ENCODE results near the gene LAMB1.

The LAMB1 gene

GRCh38 chr7:108010377-108010776, 7.4 kb upstream of the LAMB1 start:
- Histone ChIP-seq H3K27me3 (no peaks in the 10 kb centered on the region), H3K4me1 (peaks cover 15% of the 10 kb centered on the region), H3K36me3 (no peaks in the 10 kb centered on the region), H3K9me3 (no peaks in the 10 kb centered on the region), H3K4me3 (ENCODE audit: low read depth, low read length) (no peak overlapping the region)
- no peak for TF ChIP-seq CTCF (IDR thresholded peaks at IDR 0.05; ENCODE audit: low read depth, low read length)
- DNase-seq, result no peak

- no peak for TF ChIP-seq CTCF (IDR thresholded peaks at IDR 0.05; ENCODE audit: low read depth, low read length)
- Histone ChIP-seq H3K9me3 (no peaks in the 10 kb centered on the region), H3K27me3 (no peaks in the 10 kb centered on the region), H3K4me3 (ENCODE audit: low read depth, low read length) (no peak overlapping the region), H3K36me3 (no peaks in the 10 kb centered on the region), H3K4me1 (peaks cover 15% of the 10 kb centered on the region)
- DNase-seq, result no peak
Measured at GRCh38 chr7:108009873-108010272, 6.9 kb upstream of the LAMB1 start.

GRCh38 chr7:108008827-108009226, 5.9 kb upstream of the LAMB1 start:
- DNase-seq, result no peak
- TF ChIP-seq CTCF (IDR thresholded peaks at IDR 0.05; ENCODE audit: low read depth, low read length), result no peak

GRCh38 chr7:108008240-108008639, 5.3 kb upstream of the LAMB1 start:
- no peak for DNase-seq
- no peaks in the 10 kb centered on the region for H3K9me3 ChIP-seq
- no peaks in the 10 kb centered on the region for H3K27me3 ChIP-seq
- no peak overlapping the region for H3K4me3 ChIP-seq (ENCODE audit: low read depth, low read length)
- no peak for TF ChIP-seq CTCF (IDR thresholded peaks at IDR 0.05; ENCODE audit: low read depth, low read length)
- H3K36me3 ChIP-seq, result no peaks in the 10 kb centered on the region
- peaks cover 15% of the 10 kb centered on the region for H3K4me1 ChIP-seq

More at GRCh38 chr7:108008827-108009226, 5.9 kb upstream of the LAMB1 start:
- H3K27me3 ChIP-seq, result no peaks in the 10 kb centered on the region
- no peaks in the 10 kb centered on the region for H3K9me3 ChIP-seq
- H3K36me3 ChIP-seq, result no peaks in the 10 kb centered on the region
- no peak overlapping the region for H3K4me3 ChIP-seq (ENCODE audit: low read depth, low read length)
- H3K4me1 ChIP-seq, result peaks cover 15% of the 10 kb centered on the region

- H3K27me3 ChIP-seq, result no peaks in the 10 kb centered on the region
- H3K36me3 ChIP-seq, result no peaks in the 10 kb centered on the region
- H3K4me3 ChIP-seq (ENCODE audit: low read depth, low read length), result no peak overlapping the region
- H3K9me3 ChIP-seq, result no peaks in the 10 kb centered on the region
- no peak for TF ChIP-seq CTCF (IDR thresholded peaks at IDR 0.05; ENCODE audit: low read depth, low read length)
- peaks cover 13% of the 10 kb centered on the region for H3K4me1 ChIP-seq
- no peak for DNase-seq
Measured at GRCh38 chr7:108007762-108008161, 4.8 kb upstream of the LAMB1 start.

DNA sequence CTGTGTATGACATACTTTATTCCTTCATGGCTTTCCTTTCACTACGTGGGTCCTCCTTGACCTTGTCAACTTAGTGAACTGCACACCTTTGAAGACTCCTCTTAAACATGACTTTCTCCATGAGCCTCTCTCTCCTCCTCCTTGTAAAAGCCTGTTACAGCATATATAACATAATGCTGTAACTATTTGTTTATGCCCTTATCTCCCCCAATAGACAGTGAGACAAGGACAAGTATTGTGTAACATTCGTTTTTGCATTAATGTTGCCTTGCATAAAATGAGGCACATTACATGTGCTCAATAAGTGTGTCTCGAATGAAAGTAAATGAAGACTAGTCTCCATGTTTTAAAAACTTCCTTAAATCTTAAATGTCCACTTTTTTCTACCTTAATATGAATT, 4.3 kb upstream of the LAMB1 start:
- H3K4me3 ChIP-seq (ENCODE audit: low read depth, low read length), result no peak overlapping the region
- no peaks in the 10 kb centered on the region for H3K36me3 ChIP-seq
- TF ChIP-seq CTCF (IDR thresholded peaks at IDR 0.05; ENCODE audit: low read depth, low read length), result no peak
- peaks cover 10% of the 10 kb centered on the region for H3K4me1 ChIP-seq
- no peaks in the 10 kb centered on the region for H3K27me3 ChIP-seq
- no peak for DNase-seq
- no peaks in the 10 kb centered on the region for H3K9me3 ChIP-seq

All from BE2C (cell line).